Measurements from ENCODE around the gene NGF.

DNA sequence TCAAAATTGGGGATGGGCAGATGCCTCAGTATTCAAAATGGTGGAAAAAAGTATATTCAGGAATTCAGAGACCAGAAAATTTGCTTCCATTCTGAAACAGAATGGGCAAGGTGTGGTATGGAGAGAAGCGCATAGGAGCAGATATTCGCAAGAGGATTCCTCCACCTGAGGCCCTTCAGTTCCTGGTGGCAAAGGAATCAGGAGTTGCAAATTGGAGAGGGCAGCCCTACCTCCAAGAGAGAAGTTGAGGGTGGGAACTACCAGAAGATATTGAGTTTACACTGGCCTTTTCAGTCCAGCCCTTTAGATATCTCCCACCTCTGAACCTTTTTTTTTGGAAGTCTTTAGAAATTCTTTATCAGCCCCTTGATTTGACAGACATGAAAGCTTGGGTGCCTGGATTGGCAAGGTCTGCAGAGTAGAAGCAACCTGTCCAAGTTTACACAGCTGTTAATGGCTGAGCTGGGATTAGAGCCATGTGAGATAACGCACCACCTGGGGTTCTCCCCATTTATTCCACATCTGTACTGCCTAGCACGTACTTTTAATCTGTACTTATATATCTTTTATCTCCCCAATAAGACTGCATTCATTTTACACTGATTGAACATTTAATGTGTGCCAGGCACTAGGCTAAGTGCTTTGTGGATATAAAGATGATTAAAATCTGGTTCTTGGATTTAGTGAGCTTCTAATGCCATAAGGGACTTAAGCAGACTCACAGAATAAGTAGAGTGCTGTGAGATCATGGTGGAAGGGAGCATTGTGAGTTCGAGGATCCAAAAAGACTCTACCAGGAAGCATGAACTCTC, 99.5 kb downstream of the NGF start:
- TF ChIP-seq, protein P1, sequence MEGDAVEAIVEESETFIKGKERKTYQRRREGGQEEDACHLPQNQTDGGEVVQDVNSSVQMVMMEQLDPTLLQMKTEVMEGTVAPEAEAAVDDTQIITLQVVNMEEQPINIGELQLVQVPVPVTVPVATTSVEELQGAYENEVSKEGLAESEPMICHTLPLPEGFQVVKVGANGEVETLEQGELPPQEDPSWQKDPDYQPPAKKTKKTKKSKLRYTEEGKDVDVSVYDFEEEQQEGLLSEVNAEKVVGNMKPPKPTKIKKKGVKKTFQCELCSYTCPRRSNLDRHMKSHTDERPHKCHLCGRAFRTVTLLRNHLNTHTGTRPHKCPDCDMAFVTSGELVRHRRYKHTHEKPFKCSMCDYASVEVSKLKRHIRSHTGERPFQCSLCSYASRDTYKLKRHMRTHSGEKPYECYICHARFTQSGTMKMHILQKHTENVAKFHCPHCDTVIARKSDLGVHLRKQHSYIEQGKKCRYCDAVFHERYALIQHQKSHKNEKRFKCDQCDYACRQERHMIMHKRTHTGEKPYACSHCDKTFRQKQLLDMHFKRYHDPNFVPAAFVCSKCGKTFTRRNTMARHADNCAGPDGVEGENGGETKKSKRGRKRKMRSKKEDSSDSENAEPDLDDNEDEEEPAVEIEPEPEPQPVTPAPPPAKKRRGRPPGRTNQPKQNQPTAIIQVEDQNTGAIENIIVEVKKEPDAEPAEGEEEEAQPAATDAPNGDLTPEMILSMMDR (IDR thresholded peaks at IDR 0.05 in 2 of 3, conservative IDR thresholded peaks at IDR 0.05 in 1 of 3; ENCODE audit: insufficient read depth in 2 of 3, low read depth in 1 of 3, low read length in 3 of 3): no peak
- no peak for TF ChIP-seq SAP30 (IDR thresholded peaks at IDR 0.05; ENCODE audit: borderline replicate concordance, insufficient read depth, low read depth, low read length, poor library complexity, severe bottlenecking)
- no peak for TF ChIP-seq EZH2 (IDR thresholded peaks at IDR 0.05; ENCODE audit: borderline replicate concordance, low read depth, low read length)
- TF ChIP-seq HNRNPK (IDR thresholded peaks at IDR 0.05; ENCODE audit: low read depth, low read length, poor library complexity, severe bottlenecking): no peak
- no peak for TF ChIP-seq FOXK1 (CRISPR knock-in tag; IDR thresholded peaks at IDR 0.05; ENCODE audit: borderline replicate concordance)
